ENCODE results near the gene CELA2B. TPM values are rescaled to one million over a fixed set of nuclear protein-coding genes. Genes with fewer than 3 reads are reported as not detected.

The CELA2B gene
- total and polyA plus RNA-seq, 2 of the 8 experiments (the other 6 are each of a cell fraction or from before 2014, with no cell fraction given), result not detected

DNA sequence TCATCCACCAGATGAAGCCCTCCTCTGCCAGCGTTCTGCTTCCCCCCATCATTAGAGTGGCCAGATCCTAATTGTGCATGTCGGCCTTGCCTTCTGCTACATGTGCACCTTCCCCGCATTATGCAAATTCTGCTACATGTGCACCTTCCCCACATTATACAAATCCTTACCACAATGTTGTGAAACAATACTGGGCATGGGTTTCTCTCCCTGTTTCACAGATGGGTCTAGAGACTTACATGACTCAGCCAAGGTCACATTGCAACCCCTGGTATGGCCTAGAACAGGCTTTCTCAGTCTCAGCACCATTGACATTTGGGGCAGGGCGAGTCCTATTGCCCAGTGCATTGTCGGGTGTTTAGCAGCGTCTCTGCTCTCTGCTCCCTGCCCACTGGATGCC is 20.4 kb upstream of the CELA2B start:
- no peak overlapping the region for H3K4me2 ChIP-seq (ENCODE audit: insufficient read depth in 1 of 2, low read depth in 2 of 2, low read length in 2 of 2)
- H3K4me1 ChIP-seq (replicated peaks in 1 of 4; ENCODE audit: control insufficient read depth in 3 of 4, insufficient read depth in 4 of 4, low read length in 3 of 4), result no peaks in the 10 kb centered on the region
- H3K9me3 ChIP-seq (ENCODE audit: insufficient read depth in 2 of 2, low read depth in 1 of 2, low read length in 1 of 2), result no peaks in the 10 kb centered on the region
- no peaks in the 10 kb centered on the region for H3K79me2 ChIP-seq (ENCODE audit: control insufficient read depth in 1 of 2, insufficient read depth in 2 of 2, low read length in 2 of 2)
- no peak overlapping the region for H3K4ac ChIP-seq (replicated peaks; ENCODE audit: insufficient read length, low read depth, low read length)
- H2BK5ac ChIP-seq (ENCODE audit: low read depth, low read length), result no peak overlapping the region
- no peak overlapping the region for H4K5ac ChIP-seq (ENCODE audit: insufficient read length, low read depth, low read length)
- H2BK20ac ChIP-seq (ENCODE audit: low read length), result no peak overlapping the region
- H2BK15ac ChIP-seq (ENCODE audit: low read length), result no peak overlapping the region
- no peak overlapping the region for H3K56ac ChIP-seq (replicated peaks; ENCODE audit: insufficient read length, low read depth, low read length)
- H3K23me2 ChIP-seq (ENCODE audit: low read depth, low read length), result no peaks in the 10 kb centered on the region
- no peaks in the 10 kb centered on the region for H4K20me1 ChIP-seq (replicated peaks in 1 of 2; ENCODE audit: control insufficient read depth in 1 of 2, insufficient read depth in 2 of 2, low read length in 2 of 2)
- 80% methylated on average over 6 of the region's 6 CpGs; no CpG with 5 or more reads in 1 of the 2 experiments for WGBS, 2 experiments (ENCODE audit: extremely low coverage in 1 of 2, insufficient coverage in 1 of 2, insufficient read length in 1 of 2, insufficient replicate concordance in 2 of 2, low coverage in 1 of 2, low lambda C conversion rate in 2 of 2, missing lambda C conversion rate in 1 of 2)
- no peak for FAIRE-seq
- no peaks in the 10 kb centered on the region for H3K79me1 ChIP-seq (ENCODE audit: low read depth, low read length)
- H4K91ac ChIP-seq (replicated peaks; ENCODE audit: insufficient read length, low read length), result no peak overlapping the region
- H3K4me3 ChIP-seq (ENCODE audit: extremely low read depth in 1 of 4, insufficient read depth in 2 of 4, low read depth in 3 of 4, low read length in 4 of 4), result no peak overlapping the region
- ChIA-PET CTCF (ENCODE audit: partially characterized antibody) (interaction anchor here (0.7 kb wide), 1 partner anchor 48 kb away, joined by 3 read pairs; no protein-coding TSS in a partner anchor), POLR2A (ENCODE audit: partially characterized antibody) (no interaction called here)
- H3K18ac ChIP-seq (ENCODE audit: extremely low read depth, low read length), result no peak overlapping the region
- TF ChIP-seq NANOG (IDR thresholded peaks at IDR 0.05; ENCODE audit: insufficient read depth, low read depth, low read length, poor library complexity, severe bottlenecking) (no peak), SIN3A (conservative IDR thresholded peaks at IDR 0.05 in 1 of 2, IDR thresholded peaks at IDR 0.05 in 1 of 2; ENCODE audit: low read depth in 1 of 2, low read length in 2 of 2) (no peak), POLR2A (IDR thresholded peaks at IDR 0.05; ENCODE audit: control extremely low read depth in 1 of 2, low read depth in 2 of 2, low read length in 2 of 2) (no peak), HDAC6 (IDR thresholded peaks at IDR 0.05; ENCODE audit: low read depth, low read length) (no peak), MAFK (IDR thresholded peaks at IDR 0.05; ENCODE audit: low read depth, low read length) (no peak), TBP (IDR thresholded peaks at IDR 0.05; ENCODE audit: low read depth, low read length) (no peak), RFX5 (IDR thresholded peaks at IDR 0.05; ENCODE audit: borderline replicate concordance, low read depth, low read length) (no peak), BRCA1 (IDR thresholded peaks at IDR 0.05; ENCODE audit: low read depth, low read length) (no peak), POU5F1 (IDR thresholded peaks at IDR 0.05; ENCODE audit: low read depth, low read length) (no peak), RBBP5 (IDR thresholded peaks at IDR 0.05; ENCODE audit: borderline replicate concordance, low read depth, low read length) (no peak), CTBP2 (IDR thresholded peaks at IDR 0.05; ENCODE audit: borderline replicate concordance, insufficient read depth, insufficient read length, low read length) (no peak), CHD2 (IDR thresholded peaks at IDR 0.05; ENCODE audit: low read length) (no peak), SP4 (IDR thresholded peaks at IDR 0.05; ENCODE audit: low read length) (no peak)
- TF ChIP-seq, protein P1, sequence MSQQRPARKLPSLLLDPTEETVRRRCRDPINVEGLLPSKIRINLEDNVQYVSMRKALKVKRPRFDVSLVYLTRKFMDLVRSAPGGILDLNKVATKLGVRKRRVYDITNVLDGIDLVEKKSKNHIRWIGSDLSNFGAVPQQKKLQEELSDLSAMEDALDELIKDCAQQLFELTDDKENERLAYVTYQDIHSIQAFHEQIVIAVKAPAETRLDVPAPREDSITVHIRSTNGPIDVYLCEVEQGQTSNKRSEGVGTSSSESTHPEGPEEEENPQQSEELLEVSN (IDR thresholded peaks at IDR 0.05), result no peak
- H2AK5ac ChIP-seq (ENCODE audit: low read depth, low read length), result no peak overlapping the region
- no peak overlapping the region for H3K14ac ChIP-seq (ENCODE audit: insufficient read length)
- no peak overlapping the region for H3K23ac ChIP-seq (ENCODE audit: insufficient read length)
- H3K27me3 ChIP-seq (replicated peaks in 1 of 4; ENCODE audit: control insufficient read depth in 3 of 4, extremely low read depth in 1 of 4, insufficient read depth in 3 of 4, low read length in 3 of 4), result no peaks in the 10 kb centered on the region
- no peak overlapping the region for H3K27ac ChIP-seq (ENCODE audit: low read depth, low read length)
- no peak for DNase-seq (ENCODE audit: low read depth in 1 of 2, low spot score in 2 of 2)
- no peak overlapping the region for H2BK12ac ChIP-seq (ENCODE audit: low read depth, low read length)
- no peak overlapping the region for H2AFZ ChIP-seq (ENCODE audit: low read length)
- H2BK120ac ChIP-seq (replicated peaks; ENCODE audit: low read depth, low read length), result no peak overlapping the region
- H3K36me3 ChIP-seq (ENCODE audit: control insufficient read depth in 2 of 4, insufficient read depth in 4 of 4, low read length in 3 of 4), result no peaks in the 10 kb centered on the region
- no peak overlapping the region for H3K9ac ChIP-seq (replicated peaks in 1 of 4; ENCODE audit: extremely low read depth in 1 of 4, low read depth in 3 of 4, low read length in 3 of 4)
- no peak overlapping the region for H4K8ac ChIP-seq (ENCODE audit: extremely low read depth, insufficient read depth, low read length)

Data from H1 (cell line).